ENCODE data around the gene CASP2. TPM values are rescaled to one million over a fixed set of nuclear protein-coding genes. Genes with fewer than 3 reads are reported as not detected.

CASP2 gene
- total RNA-seq, result 26.7 TPM
- long read RNA-seq, full-length matches to known transcripts, result 13 of 16 reads
- long read RNA-seq, partial matches to known transcripts, result 0 of 16 reads
- long read RNA-seq, other reads (novel, unspliced or antisense), result 3 of 16 reads

DNA sequence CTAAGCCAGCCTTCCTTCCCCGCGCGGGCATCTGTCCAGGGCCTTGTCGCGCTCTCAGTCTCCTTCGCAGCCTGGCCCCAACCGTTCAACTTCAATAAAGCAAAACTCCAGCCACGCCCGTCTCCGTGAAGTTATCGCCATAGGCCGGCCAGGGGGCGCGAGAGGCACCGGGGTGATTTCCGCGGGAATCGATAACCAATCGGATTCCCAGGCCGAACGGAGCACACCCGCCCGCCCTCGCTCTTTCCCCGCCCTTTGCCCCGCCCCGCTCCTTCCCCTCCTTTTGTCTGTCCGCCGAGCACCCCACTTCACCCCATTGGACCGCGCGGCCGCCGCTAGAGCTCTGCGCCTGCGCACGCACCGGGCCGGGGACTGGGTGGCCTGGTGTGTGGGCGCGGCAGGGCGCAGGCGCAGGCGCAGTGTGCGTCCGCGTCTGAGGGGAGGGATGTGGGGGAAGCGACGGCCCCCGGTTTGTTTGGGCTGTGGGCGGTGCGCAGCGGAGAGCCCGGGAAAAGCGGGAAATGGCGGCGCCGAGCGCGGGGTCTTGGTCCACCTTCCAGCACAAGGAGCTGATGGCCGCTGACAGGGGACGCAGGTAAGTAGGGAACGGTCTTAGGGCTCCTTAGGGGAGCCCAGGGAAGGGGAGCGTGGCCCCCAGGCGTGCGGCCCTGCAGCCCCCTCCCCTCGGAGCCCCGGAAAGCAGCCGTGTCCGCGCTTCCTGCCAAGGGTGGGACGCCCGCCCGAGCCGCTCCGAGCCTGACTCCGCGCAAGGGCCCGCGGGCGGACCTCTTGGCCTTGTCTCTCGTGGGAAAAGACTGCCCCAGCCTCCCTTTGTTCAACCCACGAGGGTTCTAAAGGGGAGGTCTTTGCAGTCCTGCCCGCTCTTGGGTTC is at the start of gene CASP2:
TSS of gene CASP2 (plus strand) at position 417 of the 892 bp plus-strand sequence. CDS start at position 522, 105 bp downstream.
- Histone ChIP-seq H3K27me3 (no peaks in the 10 kb centered on the region), H3K36me3 (peaks cover 16% of the 10 kb centered on the region), H3K4me1 (peaks cover 32% of the 10 kb centered on the region), H3K4me3 (peak within 1 kb of the TSS; percentile 93), H3K9me3 (no peaks in the 10 kb centered on the region), H3K27ac (peak within 1 kb of the TSS; percentile 92)
- DNase-seq (peak; percentile 100), ATAC-seq (peak; percentile 94)
- TF ChIP-seq, protein P1, sequence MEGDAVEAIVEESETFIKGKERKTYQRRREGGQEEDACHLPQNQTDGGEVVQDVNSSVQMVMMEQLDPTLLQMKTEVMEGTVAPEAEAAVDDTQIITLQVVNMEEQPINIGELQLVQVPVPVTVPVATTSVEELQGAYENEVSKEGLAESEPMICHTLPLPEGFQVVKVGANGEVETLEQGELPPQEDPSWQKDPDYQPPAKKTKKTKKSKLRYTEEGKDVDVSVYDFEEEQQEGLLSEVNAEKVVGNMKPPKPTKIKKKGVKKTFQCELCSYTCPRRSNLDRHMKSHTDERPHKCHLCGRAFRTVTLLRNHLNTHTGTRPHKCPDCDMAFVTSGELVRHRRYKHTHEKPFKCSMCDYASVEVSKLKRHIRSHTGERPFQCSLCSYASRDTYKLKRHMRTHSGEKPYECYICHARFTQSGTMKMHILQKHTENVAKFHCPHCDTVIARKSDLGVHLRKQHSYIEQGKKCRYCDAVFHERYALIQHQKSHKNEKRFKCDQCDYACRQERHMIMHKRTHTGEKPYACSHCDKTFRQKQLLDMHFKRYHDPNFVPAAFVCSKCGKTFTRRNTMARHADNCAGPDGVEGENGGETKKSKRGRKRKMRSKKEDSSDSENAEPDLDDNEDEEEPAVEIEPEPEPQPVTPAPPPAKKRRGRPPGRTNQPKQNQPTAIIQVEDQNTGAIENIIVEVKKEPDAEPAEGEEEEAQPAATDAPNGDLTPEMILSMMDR (IDR thresholded peaks at IDR 0.05), result peak; percentile 45
- intact Hi-C loops (cut with DNase I), result no loop called here

DNA sequence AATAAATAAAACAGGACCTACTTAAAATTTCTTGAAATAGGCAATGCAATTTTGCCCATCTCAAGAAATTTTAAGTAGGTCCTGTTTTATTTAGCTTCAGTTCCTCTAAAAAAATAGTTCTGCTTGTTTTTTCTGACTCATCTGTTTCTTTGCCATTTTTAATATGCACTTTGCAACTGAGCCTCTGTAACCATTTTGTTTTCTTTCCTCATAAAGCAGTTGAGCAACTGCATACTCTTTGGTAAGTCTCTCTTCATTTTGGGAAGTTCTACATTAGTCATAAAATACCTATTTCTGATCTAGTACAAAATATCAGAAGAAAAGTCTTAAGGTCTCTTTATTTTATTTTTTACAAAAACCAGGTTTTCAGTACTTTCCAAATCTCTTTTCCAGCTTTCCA is 48.3 kb upstream of the CASP2 start:
- Histone ChIP-seq H3K9me3 (no peaks in the 10 kb centered on the region), H3K36me3 (no peaks in the 10 kb centered on the region), H3K4me3 (no peak overlapping the region), H3K4me1 (peaks cover 7% of the 10 kb centered on the region), H3K27ac (no peak overlapping the region), H3K27me3 (no peaks in the 10 kb centered on the region)
- ATAC-seq (peak; percentile 11), DNase-seq (no peak)
- TF ChIP-seq, protein P1 (IDR thresholded peaks at IDR 0.05), result no peak
- intact Hi-C loops (cut with DNase I), result loop anchor here (10.0 kb wide), 1 partner anchor 65 kb away; no protein-coding TSS in a partner anchor

DNA sequence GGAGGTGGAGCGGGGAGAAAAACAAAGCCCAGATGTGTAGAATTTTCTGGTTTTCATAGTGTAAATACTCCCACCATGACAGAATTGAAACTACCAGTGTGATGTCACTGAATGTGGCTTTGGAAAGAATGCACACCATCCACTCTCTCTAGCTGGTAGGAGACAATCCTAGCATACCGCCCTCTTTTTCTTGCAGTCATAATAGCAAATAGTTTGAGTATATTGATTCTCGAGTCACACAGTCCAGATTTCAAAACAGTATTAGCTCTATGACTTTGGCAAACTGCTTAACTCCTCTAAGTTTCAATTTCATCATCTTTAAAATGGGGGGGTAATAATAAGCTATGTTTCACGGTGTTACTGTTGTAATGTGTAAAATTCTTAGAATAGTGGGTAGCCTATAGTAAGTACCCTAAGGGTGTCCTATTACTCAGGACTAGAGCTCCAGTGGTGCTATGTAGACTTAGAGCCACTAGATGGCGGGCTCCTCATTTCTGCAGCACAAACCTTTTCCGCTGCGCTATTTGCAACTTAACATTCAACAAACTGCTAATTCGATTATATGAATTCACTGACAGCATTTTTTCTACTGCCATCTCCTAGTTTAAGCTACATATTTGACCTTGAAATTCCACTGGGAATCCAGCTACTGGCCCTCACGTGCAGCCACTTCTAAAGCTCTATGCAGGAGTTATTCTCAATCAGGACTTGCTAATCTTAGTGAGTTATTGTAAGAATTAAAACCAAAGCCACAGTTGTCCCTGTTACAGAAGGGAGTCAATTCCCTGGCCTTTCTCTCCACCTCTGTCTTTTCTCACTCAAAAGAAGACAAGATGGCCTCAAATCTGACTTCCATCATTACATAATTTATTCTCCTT is 47.6 kb upstream of the CASP2 start:
- Histone ChIP-seq H3K9me3 (no peaks in the 10 kb centered on the region), H3K27me3 (no peaks in the 10 kb centered on the region), H3K27ac (peak overlapping the region; percentile 37), H3K4me1 (peaks cover 7% of the 10 kb centered on the region), H3K4me3 (no peak overlapping the region), H3K36me3 (no peaks in the 10 kb centered on the region)
- DNase-seq (no peak), ATAC-seq (peak; percentile 96)
- TF ChIP-seq, protein P1 (IDR thresholded peaks at IDR 0.05), result peak; percentile 96
- intact Hi-C loops (cut with DNase I), result loop anchor here (10.0 kb wide), 1 partner anchor 64 kb away; no protein-coding TSS in a partner anchor

DNA sequence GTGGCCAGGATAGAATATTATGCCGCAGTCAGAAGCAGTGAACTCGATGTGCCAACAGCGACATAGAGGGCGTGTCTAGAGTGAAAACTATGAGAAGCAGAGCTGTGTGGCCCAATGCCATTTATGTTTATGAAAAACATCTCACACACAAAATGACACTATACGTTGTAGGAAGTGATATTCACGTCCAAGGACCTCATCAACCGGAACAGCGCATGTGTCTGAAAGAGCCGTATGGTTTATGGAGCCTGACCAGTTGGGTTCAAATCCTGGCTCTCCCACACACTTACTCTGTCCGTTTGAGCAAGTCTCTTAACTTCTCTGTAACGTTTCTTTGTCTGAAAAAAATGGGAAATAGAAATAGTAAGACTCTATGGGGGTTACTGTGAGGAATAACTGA is 45.8 kb upstream of the CASP2 start:
- ATAC-seq, result no peak
- DNase-seq, result no peak
- H3K4me1 ChIP-seq, result peaks cover 7% of the 10 kb centered on the region
- intact Hi-C loops (cut with DNase I), result loop anchor here (10.0 kb wide), 1 partner anchor 62 kb away; no protein-coding TSS in a partner anchor
- TF ChIP-seq, protein P1 (IDR thresholded peaks at IDR 0.05), result no peak
- H3K27me3 ChIP-seq, result no peaks in the 10 kb centered on the region
- no peaks in the 10 kb centered on the region for H3K9me3 ChIP-seq
- no peaks in the 10 kb centered on the region for H3K36me3 ChIP-seq
- no peak overlapping the region for H3K27ac ChIP-seq
- no peak overlapping the region for H3K4me3 ChIP-seq

DNA sequence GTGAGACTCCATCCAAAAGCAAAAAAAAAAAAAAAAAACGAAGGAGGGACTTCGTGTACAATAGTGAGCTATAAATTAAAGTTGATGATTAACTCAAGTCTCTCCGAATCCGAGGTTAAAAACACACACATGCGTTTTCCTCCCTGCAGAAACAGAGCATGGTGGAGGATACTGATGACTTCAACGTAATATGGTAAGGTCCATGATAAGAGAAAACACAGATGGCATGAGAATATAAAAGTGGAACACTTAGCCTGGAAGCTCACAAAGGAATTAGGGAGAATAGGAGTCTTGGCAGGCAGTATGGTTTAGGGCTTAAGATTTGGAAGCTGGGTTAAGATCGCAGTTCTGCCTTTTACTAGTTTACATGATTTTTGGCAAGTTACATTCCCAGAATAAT is 45.0 kb upstream of the CASP2 start:
- Histone ChIP-seq H3K4me3 (no peak overlapping the region), H3K9me3 (no peaks in the 10 kb centered on the region), H3K27me3 (no peaks in the 10 kb centered on the region), H3K27ac (no peak overlapping the region), H3K4me1 (peaks cover 7% of the 10 kb centered on the region), H3K36me3 (no peaks in the 10 kb centered on the region)
- ATAC-seq, result no peak
- intact Hi-C loops (cut with DNase I), result loop anchor here (10.0 kb wide), 1 partner anchor 62 kb away; no protein-coding TSS in a partner anchor
- TF ChIP-seq, protein P1 (IDR thresholded peaks at IDR 0.05), result no peak
- no peak for DNase-seq

Measured in upper lobe of right lung (tissue), 1 donor.